Retinal pigment epithelial cell (primary cell): ENCODE measurements around the gene BLTP1.

ENCODE experiments used
- DNase-seq: peaks from one replicate; pipeline ENCODE4 v3.0.0-alpha.2; 2010; ENCODE audit warnings: low read depth
- H3K4me3 ChIP-seq: 2 replicates; pipeline ENCODE4 v1.5.1; 2011; ENCODE audit warnings: mild to moderate bottlenecking, low read length, control low read depth, moderate library complexity
- TF ChIP-seq, protein P1 (sequence below): conservative IDR thresholded peaks from 2 replicates; pipeline ENCODE4 v1.5.1; 2011; ENCODE audit warnings: low read depth, low read length, control low read depth, inconsistent platforms

The BLTP1 gene

DNA sequence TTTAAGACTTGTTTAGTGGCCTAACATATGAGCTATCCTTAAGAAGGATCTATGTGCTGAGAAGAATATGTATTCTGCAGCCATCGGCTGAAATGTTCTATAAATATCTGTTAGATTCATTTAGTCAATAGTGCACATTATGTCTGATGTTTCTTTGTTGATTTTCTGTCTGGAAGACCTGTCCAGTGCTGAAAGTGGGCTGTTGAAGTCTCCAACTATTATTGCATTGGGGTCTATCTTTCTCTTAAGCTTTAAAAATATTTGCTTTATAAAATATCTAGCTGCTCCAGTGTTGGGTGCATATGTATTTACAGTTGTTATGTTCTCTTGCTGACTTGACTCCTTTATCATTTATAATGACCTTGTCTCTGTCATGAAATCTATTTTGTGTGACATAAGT, 9.4 kb upstream of the BLTP1 start:
- no peak for DNase-seq
- H3K4me3 ChIP-seq: no peak overlapping the region
- TF ChIP-seq, protein P1, sequence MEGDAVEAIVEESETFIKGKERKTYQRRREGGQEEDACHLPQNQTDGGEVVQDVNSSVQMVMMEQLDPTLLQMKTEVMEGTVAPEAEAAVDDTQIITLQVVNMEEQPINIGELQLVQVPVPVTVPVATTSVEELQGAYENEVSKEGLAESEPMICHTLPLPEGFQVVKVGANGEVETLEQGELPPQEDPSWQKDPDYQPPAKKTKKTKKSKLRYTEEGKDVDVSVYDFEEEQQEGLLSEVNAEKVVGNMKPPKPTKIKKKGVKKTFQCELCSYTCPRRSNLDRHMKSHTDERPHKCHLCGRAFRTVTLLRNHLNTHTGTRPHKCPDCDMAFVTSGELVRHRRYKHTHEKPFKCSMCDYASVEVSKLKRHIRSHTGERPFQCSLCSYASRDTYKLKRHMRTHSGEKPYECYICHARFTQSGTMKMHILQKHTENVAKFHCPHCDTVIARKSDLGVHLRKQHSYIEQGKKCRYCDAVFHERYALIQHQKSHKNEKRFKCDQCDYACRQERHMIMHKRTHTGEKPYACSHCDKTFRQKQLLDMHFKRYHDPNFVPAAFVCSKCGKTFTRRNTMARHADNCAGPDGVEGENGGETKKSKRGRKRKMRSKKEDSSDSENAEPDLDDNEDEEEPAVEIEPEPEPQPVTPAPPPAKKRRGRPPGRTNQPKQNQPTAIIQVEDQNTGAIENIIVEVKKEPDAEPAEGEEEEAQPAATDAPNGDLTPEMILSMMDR: no peak

DNA sequence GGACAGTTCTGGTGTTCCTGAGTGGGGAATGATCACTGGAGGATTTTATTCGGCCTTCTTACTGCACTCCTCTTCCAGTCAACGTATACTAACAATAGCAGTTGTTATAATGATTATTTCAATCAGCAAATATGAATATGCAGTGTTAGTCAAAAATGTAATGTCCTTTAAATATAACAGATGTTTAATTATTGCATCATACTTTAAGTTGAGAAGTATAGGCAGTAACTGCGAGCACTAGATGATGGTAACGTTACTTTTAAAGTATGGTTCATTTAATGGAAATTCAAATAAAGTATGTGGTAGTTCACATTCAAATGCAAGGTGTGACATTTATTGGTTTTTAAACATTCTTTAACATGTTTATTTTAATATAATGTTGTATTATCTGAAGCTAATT, 5.5 kb upstream of the BLTP1 start:
- H3K4me3 ChIP-seq: no peak overlapping the region
- DNase-seq: no peak
- TF ChIP-seq, protein P1: no peak

DNA sequence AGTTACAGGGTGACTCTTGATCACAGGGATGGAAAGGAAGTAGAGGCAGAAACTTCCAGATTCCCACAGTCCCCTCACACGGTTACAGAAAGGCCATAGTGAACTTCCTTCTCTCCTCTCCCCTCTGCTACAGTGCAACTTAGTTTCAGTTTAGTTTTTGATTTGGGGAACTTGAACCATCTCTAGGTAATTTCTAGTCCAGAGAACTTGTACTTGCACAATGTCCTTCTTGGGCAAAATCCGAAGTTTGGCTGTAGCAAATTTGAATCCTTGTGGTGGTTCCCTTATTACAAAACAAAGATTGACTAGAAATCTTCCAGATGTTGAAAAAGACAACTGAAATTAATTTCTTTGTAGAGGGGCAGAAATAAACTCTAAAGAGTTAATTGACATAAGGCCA, 1.2 kb upstream of the BLTP1 start:
- DNase-seq: no peak
- H3K4me3 ChIP-seq: no peak overlapping the region
- TF ChIP-seq, protein P1: no peak

DNA sequence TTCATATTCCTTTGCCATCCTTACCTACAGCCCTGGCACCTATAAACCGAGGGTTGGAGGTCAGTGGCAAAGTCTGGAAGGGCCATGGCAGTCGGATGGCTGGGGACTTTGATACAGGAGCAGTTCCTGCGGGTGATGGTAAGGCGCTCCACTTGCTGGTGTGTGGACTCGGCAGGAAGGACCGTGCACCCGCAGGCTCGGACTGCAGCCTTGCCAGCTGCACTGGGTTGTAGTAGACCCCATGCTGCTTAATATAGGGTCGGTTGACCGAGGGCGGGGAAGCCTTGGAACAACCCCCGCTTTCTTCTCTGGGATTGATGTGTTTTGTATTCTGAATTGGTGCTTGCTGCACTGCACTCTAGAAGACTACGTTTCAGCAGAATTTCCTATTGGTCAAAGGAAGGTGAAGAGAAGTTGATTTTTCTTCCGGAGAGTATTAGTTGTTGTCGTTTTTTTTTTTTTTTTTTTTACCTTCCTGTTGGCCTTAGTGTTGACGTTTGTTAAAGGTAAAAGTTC, 638 bp downstream of the BLTP1 start:
- DNase-seq: no peak
- H3K4me3 ChIP-seq: peak overlapping the region; percentile 98

DNA sequence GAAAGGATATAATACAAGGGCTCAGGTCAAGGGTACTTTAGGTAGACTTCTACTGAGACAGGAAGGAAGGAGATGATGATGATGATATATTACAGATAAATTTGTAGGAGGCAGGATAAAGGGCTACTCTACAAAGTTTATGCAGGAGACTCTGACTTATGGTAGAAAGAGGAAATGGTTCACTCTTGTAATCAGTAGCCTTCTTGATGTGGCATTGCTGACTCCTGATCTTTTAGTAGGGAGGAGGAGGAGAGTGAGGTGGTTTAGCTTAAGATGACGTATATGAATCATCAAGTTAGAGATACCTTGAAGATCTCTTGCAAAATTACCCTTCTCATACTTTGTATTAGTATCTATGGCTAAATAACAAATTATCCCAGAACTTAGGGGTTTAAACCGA, 4.7 kb downstream of the BLTP1 start:
- no peak for DNase-seq
- TF ChIP-seq, protein P1: no peak
- H3K4me3 ChIP-seq: no peak overlapping the region

More for the DNA sequence above, 638 bp downstream of the BLTP1 start:
- TF ChIP-seq, protein P1: no peak

DNA sequence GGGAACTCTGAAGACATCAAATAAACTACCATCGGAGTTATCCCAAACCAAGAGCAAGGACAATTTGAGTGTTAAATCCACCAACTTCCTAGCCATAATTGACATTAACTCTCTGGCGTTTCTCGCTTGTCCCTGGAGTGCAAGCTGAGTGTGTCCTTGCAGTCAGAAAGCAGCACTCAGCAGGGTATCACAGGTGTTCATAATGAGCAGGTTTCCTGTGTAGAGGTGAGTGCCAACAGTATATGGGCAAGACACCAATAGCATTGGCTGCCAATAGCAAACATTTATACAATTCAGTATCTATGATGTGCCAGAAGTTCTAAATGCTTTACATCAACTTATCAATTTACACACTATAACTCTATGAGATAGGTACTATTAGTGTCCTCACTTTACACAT, 11.2 kb downstream of the BLTP1 start:
- no peak for DNase-seq
- no peak overlapping the region for H3K4me3 ChIP-seq
- TF ChIP-seq, protein P1: no peak

DNA sequence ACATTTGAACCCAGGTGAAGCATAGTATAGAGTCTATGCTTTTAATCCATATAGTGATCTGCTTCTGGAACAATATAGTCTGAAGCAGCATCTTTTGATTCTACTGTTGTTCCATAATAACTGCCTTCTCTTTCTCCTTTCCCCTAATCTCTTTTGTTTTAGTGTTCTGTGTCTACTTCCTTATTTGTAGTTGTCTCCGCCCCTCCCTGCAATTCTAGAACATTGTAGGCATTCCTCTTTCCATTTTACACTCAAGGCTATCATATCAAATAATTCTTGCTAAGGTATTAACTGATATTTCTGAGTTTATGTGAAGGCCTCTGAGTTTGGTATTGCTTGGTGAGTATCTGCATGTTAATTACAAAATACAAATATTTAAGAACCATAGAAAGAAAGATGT, 11.6 kb downstream of the BLTP1 start:
- DNase-seq: no peak
- TF ChIP-seq, protein P1: no peak
- H3K4me3 ChIP-seq: no peak overlapping the region
